Peyer's patch (tissue), 4 donors: ENCODE data around the gene CLBA1.

Source experiments
- CTCF ChIP-seq, 6 experiments: fragments of 450-650 bp in 4 of 6; fragments of 200-600 bp in 2 of 6; sonication (generic) in 1 of 6; IDR thresholded peaks; one replicate each; pipeline ENCODE4 v1.5.1; 2017 to 2019; ENCODE audit warnings: antibody characterized with exemption in 6 of 6, mild to moderate bottlenecking in 3 of 6, moderate library complexity in 1 of 6
- POLR2A ChIP-seq, 2 donors: fragments of 450-650 bp; IDR thresholded peaks; one replicate each; pipeline ENCODE4 v1.5.1; 2017; ENCODE audit warnings: antibody characterized with exemption in 2 of 2, mild to moderate bottlenecking in 2 of 2, moderate library complexity in 2 of 2

GRCh38 chr14:104936361-104937155, 49.0 kb upstream of the CLBA1 start:
- no peak for TF ChIP-seq CTCF (IDR thresholded peaks at IDR 0.05)
- TF ChIP-seq POLR2A (IDR thresholded peaks at IDR 0.05), result no peak
